ENCODE data around the gene IRGC.

The IRGC gene

GRCh38 chr19:43692385-43692784, 23.5 kb upstream of the IRGC start:
- no peak for DNase-seq

- no peak for DNase-seq
These were observed 23.0 kb upstream of the IRGC start for GRCh38 chr19:43692877-43693276.

- no peak for DNase-seq
These were observed 21.3 kb upstream of the IRGC start for GRCh38 chr19:43694553-43694952.

- DNase-seq = no peak
These were observed 19.7 kb upstream of the IRGC start for GRCh38 chr19:43695985-43696704.

GRCh38 chr19:43697295-43697694, 18.6 kb upstream of the IRGC start:
- DNase-seq = no peak

GRCh38 chr19:43699506-43700394, 16.1 kb upstream of the IRGC start:
- DNase-seq = no peak

- DNase-seq = no peak
These were observed 15.4 kb upstream of the IRGC start for GRCh38 chr19:43700395-43701000.

GRCh38 chr19:43704002-43704705, 11.7 kb upstream of the IRGC start:
- DNase-seq = no peak

GRCh38 chr19:43705729-43706128, 10.1 kb upstream of the IRGC start:
- no peak for DNase-seq

- DNase-seq = no peak
These were observed 8.6 kb upstream of the IRGC start for GRCh38 chr19:43707158-43707712.

- no peak for DNase-seq
These were observed 7.2 kb upstream of the IRGC start for GRCh38 chr19:43708716-43709115.

- no peak for DNase-seq
These were observed 4.0 kb upstream of the IRGC start for GRCh38 chr19:43711751-43712355.

- DNase-seq = no peak
These were observed 2.7 kb upstream of the IRGC start for GRCh38 chr19:43713208-43713607.

- DNase-seq = no peak
These were observed 2.9 kb downstream of the IRGC start for GRCh38 chr19:43718627-43719377.

GRCh38 chr19:43719378-43719868, 3.5 kb downstream of the IRGC start:
- DNase-seq = no peak

GRCh38 chr19:43719918-43720317, 4.0 kb downstream of the IRGC start:
- no peak for DNase-seq

GRCh38 chr19:43720936-43721335, 5.1 kb downstream of the IRGC start:
- DNase-seq = no peak

- DNase-seq = no peak
These were observed 5.7 kb downstream of the IRGC start for GRCh38 chr19:43721469-43722048.

- no peak for DNase-seq
These were observed 7.7 kb downstream of the IRGC start for GRCh38 chr19:43723588-43723987.

- no peak for DNase-seq
These were observed 9.0 kb downstream of the IRGC start for GRCh38 chr19:43724896-43725295.

GRCh38 chr19:43725468-43725867, 9.6 kb downstream of the IRGC start:
- no peak for DNase-seq
